ENCODE data around the gene MEIOB.

DNA sequence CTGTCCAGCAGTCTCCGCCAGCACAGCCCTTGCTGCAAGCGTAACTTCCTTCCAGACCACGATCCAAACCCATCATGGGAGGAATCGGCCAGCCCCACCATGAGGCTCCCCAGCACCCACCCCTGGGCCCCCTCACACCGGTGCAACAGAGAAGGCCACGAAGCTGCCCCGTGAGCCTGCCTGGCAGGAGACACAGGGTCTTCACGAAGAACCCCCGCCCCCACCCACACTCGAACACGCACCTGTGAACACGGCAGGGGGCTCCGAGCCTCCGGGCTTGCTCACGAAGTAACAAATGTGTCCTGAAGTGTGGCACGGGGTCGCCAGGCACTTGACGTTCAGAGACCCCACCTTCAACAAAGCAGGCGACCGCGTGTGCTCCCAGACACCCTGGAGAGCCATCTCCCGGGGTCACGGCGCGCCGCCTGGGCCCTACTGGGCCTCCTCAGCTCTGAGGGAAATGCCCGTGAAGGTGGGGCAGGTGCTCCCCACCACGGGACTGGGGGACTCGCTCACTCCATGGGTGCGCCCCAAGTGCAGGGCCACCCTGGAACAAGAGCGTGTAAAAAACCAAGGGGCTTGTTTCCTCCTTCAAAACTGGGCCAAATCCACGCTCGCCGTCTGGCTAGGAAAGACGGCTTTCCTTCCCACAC is 53.0 kb downstream of the MEIOB start:
- TF ChIP-seq, protein P1, sequence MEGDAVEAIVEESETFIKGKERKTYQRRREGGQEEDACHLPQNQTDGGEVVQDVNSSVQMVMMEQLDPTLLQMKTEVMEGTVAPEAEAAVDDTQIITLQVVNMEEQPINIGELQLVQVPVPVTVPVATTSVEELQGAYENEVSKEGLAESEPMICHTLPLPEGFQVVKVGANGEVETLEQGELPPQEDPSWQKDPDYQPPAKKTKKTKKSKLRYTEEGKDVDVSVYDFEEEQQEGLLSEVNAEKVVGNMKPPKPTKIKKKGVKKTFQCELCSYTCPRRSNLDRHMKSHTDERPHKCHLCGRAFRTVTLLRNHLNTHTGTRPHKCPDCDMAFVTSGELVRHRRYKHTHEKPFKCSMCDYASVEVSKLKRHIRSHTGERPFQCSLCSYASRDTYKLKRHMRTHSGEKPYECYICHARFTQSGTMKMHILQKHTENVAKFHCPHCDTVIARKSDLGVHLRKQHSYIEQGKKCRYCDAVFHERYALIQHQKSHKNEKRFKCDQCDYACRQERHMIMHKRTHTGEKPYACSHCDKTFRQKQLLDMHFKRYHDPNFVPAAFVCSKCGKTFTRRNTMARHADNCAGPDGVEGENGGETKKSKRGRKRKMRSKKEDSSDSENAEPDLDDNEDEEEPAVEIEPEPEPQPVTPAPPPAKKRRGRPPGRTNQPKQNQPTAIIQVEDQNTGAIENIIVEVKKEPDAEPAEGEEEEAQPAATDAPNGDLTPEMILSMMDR (conservative IDR thresholded peaks at IDR 0.05; ENCODE audit: low read depth, low read length) = no peak
- no peak for TF ChIP-seq EZH2 (IDR thresholded peaks at IDR 0.05; ENCODE audit: low read length, unreplicated experiment)
- TF ChIP-seq EZH2phosphoT487 (IDR thresholded peaks at IDR 0.05; ENCODE audit: borderline replicate concordance, low read length) = no peak
